HepG2 (cell line): ENCODE results near the gene NFE2L1. TPM values are rescaled to one million over a fixed set of nuclear protein-coding genes. Genes with fewer than 3 reads are reported as not detected.

Source experiments
- ATAC-seq: fragments of 200-7000 bp; cut with Tn5 transposase; 3 replicates; pipeline ENCODE4 v1.9.1; 2020; ENCODE audit warnings: mild to moderate bottlenecking, moderate library complexity
- BruUV-seq: library from RNA; stranded (reverse); fragments of 400-500 nt; replicated peaks from 2 replicates; lab custom pipeline; 2021; lab: Mats Ljungman, UMichigan
- CTCF ChIA-PET: fragments of 300-600 bp; formaldehyde crosslinking; extraction: SDS; loops from one replicate; lab custom pipeline; 2021; ENCODE audit warnings: low total read pairs, inconsistent platforms, low intra/inter-chr PET ratio; lab: Yijun Ruan, JAX
- POLR2A ChIA-PET: fragments of 350-600 bp; sonication (Branson Sonifier 250); formaldehyde crosslinking; loops from one replicate; lab custom pipeline; 2020; ENCODE audit warnings: antibody characterized with exemption, inconsistent platforms; lab: Yijun Ruan, JAX
- DNase-seq: peaks from one replicate; pipeline ENCODE4 v3.0.0-alpha.2; 2015; ENCODE audit warnings: low spot score
- FAIRE-seq: peaks from 3 replicates; lab custom pipeline; 2011; peaks lifted over from hg19 to GRCh38; lab: Jason Lieb, UNC
- H2AFZ ChIP-seq: one replicate; pipeline ENCODE4 v1.6.1; 2011; ENCODE audit warnings: low read length, inconsistent platforms
- H3K27ac ChIP-seq: fragments of 300-600 bp; 3 replicates; pipeline ENCODE4 v1.8.0; 2011; ENCODE audit warnings: mixed run types, mild to moderate bottlenecking, mixed read lengths, low read length, inconsistent platforms; ENCODE audit not compliant: insufficient read depth; ENCODE audit errors: extremely low read length
- H3K27me3 ChIP-seq, 2 experiments: fragments of 200-600 bp in 1 of 2; 2 replicates in 1 of 2; 3 replicates in 1 of 2; pipeline versions ENCODE4 v1.6.0 to v1.8.0; 2011; ENCODE audit warnings: low read length in 2 of 2, mild to moderate bottlenecking in 2 of 2, moderate library complexity in 2 of 2, inconsistent platforms in 1 of 2; ENCODE audit not compliant: insufficient read depth in 2 of 2, control insufficient read depth in 1 of 2
- H3K36me3 ChIP-seq, 2 experiments: fragments of 200-600 bp in 1 of 2; replicated peaks in 1 of 2; 2 replicates in 1 of 2; 3 replicates in 1 of 2; pipeline versions ENCODE4 v1.5.1 to v1.8.0; 2011; ENCODE audit warnings: low read length in 2 of 2, inconsistent platforms in 1 of 2; ENCODE audit not compliant: insufficient read depth in 2 of 2, control insufficient read depth in 1 of 2
- H3K4me1 ChIP-seq: 2 replicates; pipeline ENCODE4 v1.5.1; 2012; ENCODE audit warnings: low read length, inconsistent platforms; ENCODE audit not compliant: insufficient read depth
- H3K4me2 ChIP-seq: 2 replicates; pipeline ENCODE4 v1.6.0; 2011; ENCODE audit warnings: low read depth, low read length, inconsistent platforms
- H3K4me3 ChIP-seq, 3 experiments: fragments of 200-600 bp in 1 of 3; sonication (generic), shearing (Covaris generic) in 1 of 3; replicated peaks in 1 of 3; 2 replicates each; pipeline ENCODE4 v1.5.1; 2011 to 2016; ENCODE audit warnings: low read length in 3 of 3, inconsistent platforms in 2 of 3, low read depth in 2 of 3, mild to moderate bottlenecking in 2 of 3, control low read depth in 1 of 3, mixed read lengths in 1 of 3; ENCODE audit not compliant: insufficient read depth in 1 of 3
- H3K79me2 ChIP-seq: one replicate; pipeline ENCODE4 v1.6.1; 2011; ENCODE audit warnings: low read length, inconsistent platforms; ENCODE audit not compliant: insufficient read depth
- H3K9ac ChIP-seq: 2 replicates; pipeline ENCODE4 v1.6.0; 2011; ENCODE audit warnings: mild to moderate bottlenecking, low read depth, low read length, inconsistent platforms; ENCODE audit not compliant: insufficient read depth
- H3K9me3 ChIP-seq: 2 replicates; pipeline ENCODE4 v1.5.1; 2012; ENCODE audit warnings: mild to moderate bottlenecking, low read length
- H4K20me1 ChIP-seq: 2 replicates; pipeline ENCODE4 v1.6.0; 2011; ENCODE audit warnings: inconsistent platforms, mild to moderate bottlenecking, low read length, moderate library complexity; ENCODE audit not compliant: insufficient read depth
- AGO2 ChIP-seq: fragments of 200-400 bp; formaldehyde crosslinking; optimal IDR thresholded peaks from 2 replicates; pipeline ENCODE3; 2017; ENCODE audit warnings: mild to moderate bottlenecking, low read depth, low read length, moderate library complexity
- ATF7 ChIP-seq, 2 experiments: fragments of 450-650 bp in 1 of 2; sonication (generic) in 1 of 2; formaldehyde crosslinking in 1 of 2; IDR thresholded peaks; 2 replicates each; pipeline versions ENCODE4 v1.4.0 to v1.6.1; 2016 to 2020; ENCODE audit warnings: antibody characterized with exemption in 1 of 2, mild to moderate bottlenecking in 1 of 2, missing genetic modification reagents in 1 of 2
- CBFB ChIP-seq: sonication (generic); formaldehyde crosslinking; IDR thresholded peaks from 2 replicates; pipeline ENCODE4 v1.4.0; 2020; ENCODE audit warnings: missing genetic modification reagents
- CHD4 ChIP-seq: fragments of 200-600 bp; sonication (generic); IDR thresholded peaks from 2 replicates; pipeline ENCODE4 v1.7.0; 2017; ENCODE audit warnings: mild to moderate bottlenecking, low read length, borderline replicate concordance
- FLYWCH1 ChIP-seq: sonication (generic); formaldehyde crosslinking; IDR thresholded peaks from 2 replicates; pipeline ENCODE4 v1.8.1; 2023; ENCODE audit warnings: mild to moderate bottlenecking, missing genetic modification reagents
- HNRNPL ChIP-seq: fragments of 200-400 bp; formaldehyde crosslinking; IDR thresholded peaks from 2 replicates; pipeline ENCODE4 v1.6.1; 2017; ENCODE audit warnings: mild to moderate bottlenecking, low read depth, low read length
- IRF2 ChIP-seq: IDR thresholded peaks from 2 replicates; pipeline ENCODE4 v1.6.1; 2018; ENCODE audit warnings: missing genetic modification reagents, missing compliant biosample characterization
- KAT2B ChIP-seq: fragments of 150-350 bp; IDR thresholded peaks from 2 replicates; pipeline ENCODE4 v1.6.1; 2014; ENCODE audit warnings: low read depth, low read length, borderline replicate concordance
- PLRG1 ChIP-seq: fragments of 450-650 bp; conservative IDR thresholded peaks from 2 replicates; pipeline ENCODE4 v1.6.1; 2016
- POLR2A ChIP-seq, 2 experiments: IDR thresholded peaks; 2 replicates each; pipeline ENCODE4 v1.6.1; 2011; ENCODE audit warnings: low read depth in 2 of 2, low read length in 2 of 2, mild to moderate bottlenecking in 1 of 2, moderate library complexity in 1 of 2; ENCODE audit not compliant: insufficient read depth in 1 of 2
- RAD21 ChIP-seq: fragments of 450-650 bp; formaldehyde crosslinking; IDR thresholded peaks from 2 replicates; pipeline ENCODE4 v1.5.0; 2020; ENCODE audit warnings: mild to moderate bottlenecking
- RBFOX2 ChIP-seq: fragments of 200-400 bp; formaldehyde crosslinking; IDR thresholded peaks from 2 replicates; pipeline ENCODE4 v1.6.1; 2017; ENCODE audit warnings: low read depth, mild to moderate bottlenecking, low read length
- RBM22 ChIP-seq: fragments of 200-400 bp; formaldehyde crosslinking; optimal IDR thresholded peaks from 2 replicates; pipeline ENCODE3; 2017; ENCODE audit warnings: mild to moderate bottlenecking, low read length, moderate library complexity
- SP5 ChIP-seq: IDR thresholded peaks from 2 replicates; pipeline ENCODE4 v1.6.1; 2016; ENCODE audit warnings: low read depth, borderline replicate concordance
- ZC3H13 ChIP-seq: sonication (generic); formaldehyde crosslinking; IDR thresholded peaks from 2 replicates; pipeline ENCODE4 v1.8.1; 2023; ENCODE audit warnings: mild to moderate bottlenecking, missing genetic modification reagents, moderate library complexity
- ZEB1 ChIP-seq: IDR thresholded peaks from 2 replicates; pipeline ENCODE4 v1.6.1; 2012; ENCODE audit warnings: mild to moderate bottlenecking, low read depth, inconsistent platforms; ENCODE audit not compliant: insufficient replicate concordance
- ZIK1 ChIP-seq: sonication (generic); formaldehyde crosslinking; IDR thresholded peaks from 2 replicates; pipeline ENCODE4 v1.5.0; 2020; ENCODE audit warnings: mild to moderate bottlenecking, low read depth, missing genetic modification reagents, borderline replicate concordance
- ZNF232 ChIP-seq: sonication (generic); formaldehyde crosslinking; IDR thresholded peaks from 2 replicates; pipeline ENCODE4 v1.4.0; 2020; ENCODE audit warnings: missing genetic modification reagents, borderline replicate concordance
- ZNF546 ChIP-seq: sonication (generic); formaldehyde crosslinking; conservative IDR thresholded peaks from 2 replicates; pipeline ENCODE4 v1.8.1; 2023; ENCODE audit warnings: mild to moderate bottlenecking, missing genetic modification reagents
- ZNF652 ChIP-seq: IDR thresholded peaks from 2 replicates; pipeline ENCODE4 v1.6.1; 2016; ENCODE audit warnings: low read depth, borderline replicate concordance
- ZNF788 ChIP-seq: sonication (generic); formaldehyde crosslinking; IDR thresholded peaks from 2 replicates; pipeline ENCODE4 v1.5.0; 2020; ENCODE audit warnings: mild to moderate bottlenecking, missing genetic modification reagents, borderline replicate concordance
- ZNF850 ChIP-seq: sonication (generic); formaldehyde crosslinking; conservative IDR thresholded peaks from 2 replicates; pipeline ENCODE4 v1.9.0; 2021; ENCODE audit warnings: mild to moderate bottlenecking, missing genetic modification reagents
- ZNF883 ChIP-seq: sonication (generic); formaldehyde crosslinking; IDR thresholded peaks from 2 replicates; pipeline ENCODE4 v1.5.1; 2020; ENCODE audit warnings: mild to moderate bottlenecking, missing genetic modification reagents; ENCODE audit errors: not compliant biosample characterization
- ZSCAN9 ChIP-seq: IDR thresholded peaks from 2 replicates; pipeline ENCODE4 v1.6.1; 2016; ENCODE audit warnings: borderline replicate concordance
- WGBS: methylation state at CpG from one replicate; pipeline ENCODE4 v1.1.6; 2017; ENCODE audit warnings: low lambda C conversion rate; 5-methylcytosine and 5-hydroxymethylcytosine counted together
- in situ Hi-C: cut with HindIII; loops from 2 replicates; pipeline ENCODE4 v1.10.0; 2017; ENCODE audit warnings: low pct_unique_long_range_greater_than_20kb; ENCODE audit not compliant: extremely low pct_ligation_motif_present
- intact Hi-C: fragments of 100-400 bp; cut with micrococcal nuclease; formaldehyde crosslinking; loops from one replicate; pipeline ENCODE4 v1.10.0; 2022; ENCODE audit not compliant: unreplicated experiment
- polyA plus RNA-seq, 8 experiments: library from polyadenylated mRNA; depleted of rRNA in 3 of 8; stranded (reverse) in 7 of 8; unstranded in 1 of 8; fragments of >200 nt; fragmentation: Illumina TruSeq in 4 of 8; extraction: Trizol in 4 of 8; gene quantifications; 2 replicates each; pipeline versions ENCODE4 v1.2.1 to v1.2.3, GENCODE V29; 2011 to 2016; ENCODE audit warnings: low read depth in 4 of 8, missing spikeins in 1 of 8, mixed read lengths in 1 of 8; ENCODE audit not compliant: insufficient read depth in 1 of 8
- total RNA-seq, 5 experiments: library from RNA; depleted of rRNA; stranded (reverse); fragments of >200 nt; fragmentation: Illumina TruSeq; extraction: Trizol; gene quantifications; 2 replicates each; pipeline ENCODE4 v1.2.3, GENCODE V29; 2016; ENCODE audit warnings: low read depth in 1 of 5
- TF ChIP-seq, protein P1 (sequence below): sonication (generic); formaldehyde crosslinking; IDR thresholded peaks from 2 replicates; pipeline ENCODE4 v1.4.0; 2020; ENCODE audit warnings: mild to moderate bottlenecking, missing genetic modification reagents

Gene NFE2L1
- total and polyA plus RNA-seq, 2 of the 13 experiments (the other 11 are each of a cell fraction or from before 2014, with no cell fraction given) = 67.0 to 234 TPM

DNA sequence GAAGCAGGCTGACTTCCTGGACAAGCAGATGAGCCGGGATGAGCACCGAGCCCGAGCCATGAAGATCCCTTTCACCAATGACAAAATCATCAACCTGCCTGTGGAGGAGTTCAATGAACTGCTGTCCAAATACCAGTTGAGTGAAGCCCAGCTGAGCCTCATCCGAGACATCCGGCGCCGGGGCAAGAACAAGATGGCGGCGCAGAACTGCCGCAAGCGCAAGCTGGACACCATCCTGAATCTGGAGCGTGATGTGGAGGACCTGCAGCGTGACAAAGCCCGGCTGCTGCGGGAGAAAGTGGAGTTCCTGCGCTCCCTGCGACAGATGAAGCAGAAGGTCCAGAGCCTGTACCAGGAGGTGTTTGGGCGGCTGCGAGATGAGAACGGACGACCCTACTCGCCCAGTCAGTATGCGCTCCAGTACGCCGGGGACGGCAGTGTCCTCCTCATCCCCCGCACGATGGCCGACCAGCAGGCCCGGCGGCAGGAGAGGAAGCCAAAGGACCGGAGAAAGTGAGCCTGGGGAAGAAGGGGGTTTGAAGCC lies 11.0 kb downstream of the NFE2L1 start (continued):
- TF ChIP-seq IRF2 (no peak), ZNF232 (CRISPR knock-in tag) (no peak), SP5 (no peak), KAT2B (no peak), HNRNPL (no peak), ZIK1 (CRISPR knock-in tag) (no peak), POLR2A (IDR thresholded peaks at IDR 0.05; ENCODE audit: insufficient read depth in 1 of 2, low read depth in 2 of 2, low read length in 2 of 2) (no peak; a peak in 1 of 4 replicates), ZNF788 (CRISPR knock-in tag) (no peak), ZNF883 (CRISPR knock-in tag) (no peak), RAD21 (no peak), ZEB1 (no peak), ZSCAN9 (CRISPR knock-in tag) (no peak), ZC3H13 (0 out of 2 replicates have a peak, but pooled peaks have one; percentile 30), AGO2 (peak; percentile 82)

DNA sequence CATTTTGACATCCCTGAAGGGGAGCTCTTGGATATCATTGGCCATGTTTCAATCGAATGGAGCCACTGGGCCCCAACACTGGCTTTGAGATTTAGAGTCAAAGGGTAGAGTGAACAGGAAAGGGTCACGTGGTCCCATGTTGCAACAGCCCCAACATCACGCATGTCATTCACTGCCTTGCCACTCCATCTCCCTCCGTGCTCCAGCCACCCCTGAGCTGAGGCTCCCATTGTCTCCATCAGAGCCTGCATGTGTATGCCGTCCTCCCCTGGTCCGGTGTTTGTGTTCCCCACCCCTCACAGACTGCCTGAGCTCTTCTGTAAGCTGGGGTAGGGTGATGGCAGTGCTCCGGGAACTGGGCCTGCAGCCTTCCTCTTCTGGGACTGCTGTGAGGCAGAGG lies 12.1 kb downstream of the NFE2L1 start:
- H3K79me2 ChIP-seq = no peaks in the 10 kb centered on the region
- no peaks in the 10 kb centered on the region for H3K9me3 ChIP-seq
- no peak for ATAC-seq
- no peak overlapping the region for H2AFZ ChIP-seq
- no peaks in the 10 kb centered on the region for H3K27me3 ChIP-seq
- FAIRE-seq = no peak
- WGBS = 97% methylated on average over 6 of the region's 7 CpGs
- POLR2A ChIA-PET = interaction anchor here (1.2 to 3.3 kb wide), 2 partner anchors 11 to 14 kb away, joined by 5 to 22 read pairs; partner anchors contain the start of gene NFE2L1
- no peak overlapping the region for H3K4me3 ChIP-seq
- H4K20me1 ChIP-seq = peaks cover 11% of the 10 kb centered on the region
- no peak for DNase-seq
- in situ Hi-C loops (no loop called here), intact Hi-C loops (no loop called here)
- H3K27ac ChIP-seq = no peak overlapping the region
- CTCF ChIA-PET = no interaction called here
- H3K4me2 ChIP-seq = no peak overlapping the region
- peaks cover 18% of the 10 kb centered on the region for H3K4me1 ChIP-seq
- peaks cover 50 to 82% of the 10 kb centered on the region in 2 experiments for H3K36me3 ChIP-seq
- BruUV-seq = no TSS peak
- no peak overlapping the region for H3K9ac ChIP-seq
- no peak for TF ChIP-seq PLRG1
- TF ChIP-seq CBFB = no peak
- TF ChIP-seq RBM22 = peak; percentile 21
- TF ChIP-seq RBFOX2 = peak; percentile 20; the same call in 1 of the 2 replicates
- 0 out of 2 replicates have a peak, but pooled peaks have one; percentile 12 for TF ChIP-seq ZNF652 (CRISPR knock-in tag)
- TF ChIP-seq FLYWCH1 (CRISPR knock-in tag) = no peak
- no peak for TF ChIP-seq ATF7 (IDR thresholded peaks at IDR 0.05)
- TF ChIP-seq ATF7 (CRISPR knock-in tag; IDR thresholded peaks at IDR 0.05) = no peak
- no peak for TF ChIP-seq ZNF850 (CRISPR knock-in tag)
- no peak for TF ChIP-seq ZNF546
- TF ChIP-seq CHD4 = no peak
- TF ChIP-seq POLR2A (IDR thresholded peaks at IDR 0.05; ENCODE audit: insufficient read depth in 1 of 2, low read depth in 2 of 2, low read length in 2 of 2) = 0 out of 4 replicates have a peak, but pooled peaks of 1 of the 2 experiments have one; percentile 41
- TF ChIP-seq, protein P1, sequence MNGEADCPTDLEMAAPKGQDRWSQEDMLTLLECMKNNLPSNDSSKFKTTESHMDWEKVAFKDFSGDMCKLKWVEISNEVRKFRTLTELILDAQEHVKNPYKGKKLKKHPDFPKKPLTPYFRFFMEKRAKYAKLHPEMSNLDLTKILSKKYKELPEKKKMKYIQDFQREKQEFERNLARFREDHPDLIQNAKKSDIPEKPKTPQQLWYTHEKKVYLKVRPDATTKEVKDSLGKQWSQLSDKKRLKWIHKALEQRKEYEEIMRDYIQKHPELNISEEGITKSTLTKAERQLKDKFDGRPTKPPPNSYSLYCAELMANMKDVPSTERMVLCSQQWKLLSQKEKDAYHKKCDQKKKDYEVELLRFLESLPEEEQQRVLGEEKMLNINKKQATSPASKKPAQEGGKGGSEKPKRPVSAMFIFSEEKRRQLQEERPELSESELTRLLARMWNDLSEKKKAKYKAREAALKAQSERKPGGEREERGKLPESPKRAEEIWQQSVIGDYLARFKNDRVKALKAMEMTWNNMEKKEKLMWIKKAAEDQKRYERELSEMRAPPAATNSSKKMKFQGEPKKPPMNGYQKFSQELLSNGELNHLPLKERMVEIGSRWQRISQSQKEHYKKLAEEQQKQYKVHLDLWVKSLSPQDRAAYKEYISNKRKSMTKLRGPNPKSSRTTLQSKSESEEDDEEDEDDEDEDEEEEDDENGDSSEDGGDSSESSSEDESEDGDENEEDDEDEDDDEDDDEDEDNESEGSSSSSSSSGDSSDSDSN = no peak
